OCI-M2 (cell line): Measurements from ENCODE around the gene MLPH.

Source experiments
- DNase-seq: peaks from one replicate; lab custom pipeline; 2025; ENCODE audit not compliant: unreplicated experiment; lab: John Stamatoyannopoulos, UW

MLPH gene

DNA sequence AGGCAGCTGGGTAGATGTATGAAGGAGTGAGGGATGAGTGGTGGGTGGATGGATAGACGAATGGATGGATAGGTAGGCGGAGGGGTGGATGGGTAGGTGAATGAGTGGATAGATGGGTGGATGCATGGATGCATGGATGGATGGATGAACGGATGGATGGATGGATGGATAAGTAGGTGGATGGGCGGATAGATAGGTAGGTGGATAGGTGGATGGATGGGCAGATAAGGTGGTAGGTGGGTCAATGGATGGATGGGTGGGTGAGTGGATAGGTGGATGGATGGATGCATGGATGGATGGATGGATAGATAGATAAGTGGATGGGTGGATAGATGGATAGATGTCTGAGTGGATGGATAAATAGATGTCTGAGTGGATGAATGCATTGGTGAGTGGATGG, 30.1 kb downstream of the MLPH start:
- no peak for DNase-seq

DNA sequence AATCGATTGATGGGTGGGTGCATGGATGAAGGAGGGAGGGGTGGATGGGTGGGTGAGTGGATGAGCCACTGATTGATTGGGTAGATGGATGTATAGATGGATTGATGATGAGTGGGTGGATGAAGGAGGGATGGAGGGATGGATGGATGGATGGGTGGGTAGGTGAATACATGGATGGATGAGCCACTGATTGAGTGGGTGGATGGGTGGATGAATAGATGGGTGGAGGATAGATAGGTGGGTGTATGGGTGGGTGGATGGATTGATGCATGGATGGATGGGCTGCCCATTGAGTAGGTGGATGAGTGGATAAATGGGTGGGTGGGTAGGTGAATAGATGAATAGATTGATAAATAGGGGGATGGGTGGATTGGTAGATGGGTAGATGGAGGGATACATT, 30.9 kb downstream of the MLPH start:
- DNase-seq, result no peak

DNA sequence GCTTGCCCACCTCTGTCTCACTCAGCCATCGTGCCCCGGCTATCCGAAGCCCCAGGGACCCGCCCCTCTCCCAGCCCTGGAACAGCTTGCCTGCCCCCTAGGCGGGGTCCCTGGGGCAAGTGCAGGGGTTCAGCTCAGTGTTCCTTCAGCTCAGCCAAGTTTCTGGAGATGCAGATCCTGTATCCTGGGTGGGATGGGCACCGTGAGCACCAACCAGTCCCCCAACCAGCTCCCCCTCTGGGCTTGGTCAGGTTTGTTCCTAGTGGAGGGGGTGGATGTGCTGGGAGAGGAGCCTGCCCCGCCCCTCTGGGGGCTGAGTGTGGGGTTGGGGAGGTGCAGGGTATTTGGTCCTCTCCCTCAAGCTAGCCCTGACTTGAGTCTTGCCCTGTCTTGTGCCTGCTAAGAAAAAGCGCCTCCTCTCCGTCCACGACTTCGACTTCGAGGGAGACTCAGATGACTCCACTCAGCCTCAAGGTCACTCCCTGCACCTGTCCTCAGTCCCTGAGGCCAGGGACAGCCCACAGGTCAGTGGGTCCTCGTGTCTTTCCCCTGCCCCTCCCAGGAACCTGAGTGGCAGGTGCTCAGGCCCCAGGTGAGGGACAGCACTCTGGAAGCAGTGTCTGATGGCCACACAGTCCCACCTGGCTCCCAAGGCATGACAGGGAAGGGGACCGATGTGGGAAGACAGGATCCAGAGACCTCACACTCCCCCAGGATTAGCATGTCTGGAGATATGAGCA, 32.6 kb downstream of the MLPH start:
- DNase-seq, result no peak

DNA sequence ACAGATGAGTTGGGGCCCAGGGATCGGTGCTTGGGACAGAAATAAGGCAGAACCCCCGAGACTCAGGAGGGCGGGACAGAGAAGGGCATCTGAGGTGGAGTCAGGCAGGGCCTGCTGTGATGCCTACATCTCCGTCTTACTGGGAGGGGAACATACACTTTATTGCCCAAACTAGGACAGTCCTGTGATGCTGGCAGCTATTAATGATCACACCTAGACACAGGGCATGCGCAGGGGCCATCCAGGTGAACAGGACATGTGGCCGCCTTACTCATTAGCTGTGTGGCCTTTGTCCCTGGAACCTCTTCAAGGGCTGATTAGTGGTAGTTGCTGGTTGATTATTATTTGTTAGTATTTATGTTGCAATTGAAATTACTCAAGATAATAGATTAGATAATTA, 33.2 kb downstream of the MLPH start:
- no peak for DNase-seq

DNA sequence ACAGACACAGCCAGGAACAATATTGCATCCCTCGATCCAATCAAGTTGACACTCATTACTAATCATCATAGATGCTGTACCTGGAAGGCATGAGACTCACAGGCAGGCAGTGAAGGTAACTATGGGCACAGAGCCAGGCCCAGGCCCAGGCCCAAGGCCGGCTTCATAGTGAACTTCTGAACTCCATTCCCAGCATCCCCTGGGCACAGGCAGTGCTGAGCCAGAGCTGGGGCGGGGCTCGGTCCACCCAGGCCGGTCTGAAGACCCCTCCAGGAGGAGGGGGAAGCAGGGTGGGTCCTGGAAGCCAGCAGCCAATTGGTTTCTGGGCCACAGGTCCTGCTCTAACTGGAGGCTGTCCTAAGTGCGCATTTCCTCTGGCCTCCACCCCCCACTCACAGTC, 37.6 kb downstream of the MLPH start:
- no peak for DNase-seq

DNA sequence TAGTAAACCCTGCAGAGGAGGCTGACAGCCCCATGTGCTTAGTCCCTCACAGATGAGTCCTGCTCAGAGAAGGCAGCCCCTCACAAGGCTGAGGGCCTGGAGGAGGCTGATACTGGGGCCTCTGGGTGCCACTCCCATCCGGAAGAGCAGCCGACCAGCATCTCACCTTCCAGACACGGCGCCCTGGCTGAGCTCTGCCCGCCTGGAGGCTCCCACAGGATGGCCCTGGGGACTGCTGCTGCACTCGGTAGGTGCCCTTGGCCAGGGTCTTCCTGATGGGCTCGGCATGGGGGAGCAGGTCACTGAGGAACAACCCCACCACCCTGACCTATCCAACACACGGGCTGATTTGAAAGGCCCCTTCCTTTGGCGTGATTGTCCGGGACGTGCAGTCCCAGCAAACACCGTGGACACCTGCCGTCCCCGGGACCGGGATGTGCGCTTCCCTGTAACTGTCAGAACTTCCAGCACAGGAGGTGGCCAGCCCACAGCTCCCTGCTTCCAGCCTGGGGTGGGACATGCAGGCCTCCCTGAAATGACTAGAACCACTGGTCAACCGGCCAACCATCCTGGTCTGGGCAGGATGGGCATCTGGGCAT, 38.6 kb downstream of the MLPH start:
- no peak for DNase-seq

DNA sequence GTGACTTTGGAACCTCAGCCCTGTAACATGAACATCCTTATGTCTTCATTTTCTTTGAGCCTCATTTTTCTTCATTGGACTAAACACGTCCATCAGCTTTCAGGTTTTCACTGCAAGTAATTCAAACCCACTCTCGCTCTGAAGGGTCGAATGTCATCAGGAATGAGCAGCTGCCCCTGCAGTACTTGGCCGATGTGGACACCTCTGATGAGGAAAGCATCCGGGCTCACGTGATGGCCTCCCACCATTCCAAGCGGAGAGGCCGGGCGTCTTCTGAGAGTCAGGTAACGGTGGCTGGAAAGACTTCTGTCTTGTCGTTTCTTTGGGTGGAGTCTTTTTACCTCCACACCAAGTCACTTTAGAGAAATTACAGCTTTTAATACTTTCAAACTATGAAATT, 40.2 kb downstream of the MLPH start:
- DNase-seq, result no peak

DNA sequence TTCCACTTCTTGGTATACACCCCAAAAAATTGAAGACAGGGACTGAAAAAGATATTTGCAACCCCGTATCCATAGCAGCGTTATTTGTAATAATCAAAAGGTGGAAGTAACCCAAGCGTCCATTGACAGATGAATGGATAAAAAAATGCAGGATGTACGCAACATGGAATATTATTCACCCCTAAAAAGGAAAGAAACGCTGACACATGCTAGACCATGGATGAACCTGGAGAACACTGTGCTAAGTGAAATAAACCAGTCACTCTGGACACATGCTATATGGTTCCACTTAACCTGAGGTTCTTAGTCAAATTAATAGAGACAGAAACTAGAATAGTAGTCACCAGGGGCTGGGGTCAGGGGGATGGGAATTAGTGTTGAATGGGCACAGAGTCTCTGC, 40.7 kb downstream of the MLPH start:
- DNase-seq, result no peak

DNA sequence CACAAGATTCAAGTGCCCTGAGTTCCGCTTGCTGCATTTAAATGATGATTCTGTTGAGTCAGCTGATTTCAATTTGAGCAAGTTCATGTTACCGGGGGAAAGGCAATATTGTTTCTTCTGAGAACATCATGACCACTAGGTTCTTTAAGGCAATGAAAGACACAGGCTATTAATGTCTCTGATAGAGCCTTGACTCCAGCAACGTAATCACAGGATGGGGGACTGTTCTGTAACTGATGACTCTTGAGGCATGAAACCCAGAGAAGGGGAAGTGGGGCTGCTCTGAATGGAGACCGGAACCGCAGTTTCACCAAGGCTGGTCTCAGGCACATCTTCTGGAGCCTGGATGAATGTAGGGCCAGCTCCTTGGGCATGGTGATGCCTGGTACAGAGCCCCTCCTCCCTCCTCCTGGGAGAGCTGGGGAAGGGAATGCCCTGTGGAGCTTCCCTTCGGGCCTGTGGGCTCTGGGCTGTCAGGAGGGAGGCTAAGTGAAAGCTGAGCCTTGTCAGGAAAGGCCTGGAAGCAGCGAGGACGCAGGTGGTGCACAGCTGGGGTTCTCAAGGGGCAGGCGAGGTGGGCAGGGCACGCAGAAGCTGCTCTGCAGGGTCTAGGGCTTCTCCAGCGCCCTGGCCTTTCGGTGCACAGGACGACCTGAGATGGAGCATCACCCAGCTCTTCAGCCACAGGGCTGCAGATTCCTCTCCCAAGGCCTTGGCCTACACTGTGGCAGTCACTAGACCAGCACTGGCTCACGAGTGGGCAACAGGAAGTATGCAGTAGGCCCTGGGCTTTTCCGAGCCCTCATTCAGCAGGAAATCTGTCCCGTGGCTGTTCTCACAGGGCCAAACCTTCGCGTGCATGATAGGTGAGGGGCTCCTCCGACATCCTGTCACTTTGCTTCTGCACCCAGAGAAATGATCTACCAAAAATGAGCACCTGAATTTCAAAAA, 42.7 kb downstream of the MLPH start:
- DNase-seq, result no peak

DNA sequence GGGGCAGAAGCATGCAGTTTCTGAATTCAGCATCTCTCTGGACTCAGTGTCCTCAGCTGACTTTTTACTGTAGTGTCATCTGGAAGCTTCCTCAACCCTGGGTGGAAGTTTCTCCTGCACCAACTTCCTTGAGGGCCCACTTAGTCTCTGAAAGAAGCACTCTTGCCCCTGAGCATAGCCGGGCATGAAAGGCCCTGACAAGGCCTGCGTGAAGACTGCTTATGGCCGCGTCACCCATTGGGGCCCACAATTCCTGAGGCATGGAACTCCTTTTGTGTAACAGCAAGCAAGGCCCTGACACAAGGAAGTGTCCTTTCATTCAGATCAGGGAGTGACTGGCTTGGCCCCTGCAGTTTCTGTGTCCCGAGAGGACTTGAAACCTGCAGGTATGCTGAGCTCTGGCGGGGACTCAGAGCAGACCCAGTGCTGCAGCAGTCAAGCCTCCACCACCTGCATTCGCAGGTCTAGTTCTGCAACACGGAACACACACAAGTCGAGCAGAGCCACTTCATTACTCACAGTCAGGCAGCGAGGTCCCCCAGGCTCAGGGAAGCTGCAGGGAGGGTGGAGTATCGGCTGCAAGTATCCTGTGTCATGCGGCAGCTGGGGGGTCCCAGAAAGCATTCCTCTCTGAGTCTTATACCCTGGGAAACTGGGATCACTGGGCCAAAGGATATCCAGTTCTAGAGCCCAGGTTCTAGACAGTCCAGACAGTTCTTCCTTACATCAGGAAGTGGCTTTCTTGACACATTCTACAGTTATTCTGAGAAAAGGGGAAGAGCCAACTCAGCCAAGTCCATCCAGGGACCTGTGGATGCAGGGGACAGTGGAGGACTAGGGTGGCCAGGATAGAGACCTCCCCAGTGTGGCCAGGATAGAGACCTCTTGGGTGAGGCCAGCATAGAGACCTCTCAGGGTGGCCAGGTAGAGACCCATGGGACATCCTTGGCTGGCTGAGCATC, 43.7 kb downstream of the MLPH start:
- no peak for DNase-seq

DNA sequence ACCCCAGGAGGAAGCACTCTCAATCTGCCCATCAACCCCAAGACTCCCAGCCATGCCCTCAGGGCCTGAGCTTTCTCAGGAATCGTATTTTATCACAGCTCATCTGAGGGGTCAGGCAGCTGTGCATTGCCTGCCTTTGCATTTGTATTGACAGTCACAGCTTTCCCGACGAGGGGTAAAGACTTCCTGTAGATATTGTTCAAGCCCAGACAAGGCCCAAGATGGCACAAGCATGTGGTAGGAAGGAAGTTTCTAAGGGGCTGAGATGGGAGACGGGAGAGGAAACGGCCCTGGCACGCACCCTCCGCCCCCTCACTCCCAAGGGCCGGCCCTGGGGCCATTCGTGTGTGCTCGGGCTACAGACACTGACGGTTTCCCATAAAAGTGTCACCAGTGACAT, 45.1 kb downstream of the MLPH start:
- no peak for DNase-seq

DNA sequence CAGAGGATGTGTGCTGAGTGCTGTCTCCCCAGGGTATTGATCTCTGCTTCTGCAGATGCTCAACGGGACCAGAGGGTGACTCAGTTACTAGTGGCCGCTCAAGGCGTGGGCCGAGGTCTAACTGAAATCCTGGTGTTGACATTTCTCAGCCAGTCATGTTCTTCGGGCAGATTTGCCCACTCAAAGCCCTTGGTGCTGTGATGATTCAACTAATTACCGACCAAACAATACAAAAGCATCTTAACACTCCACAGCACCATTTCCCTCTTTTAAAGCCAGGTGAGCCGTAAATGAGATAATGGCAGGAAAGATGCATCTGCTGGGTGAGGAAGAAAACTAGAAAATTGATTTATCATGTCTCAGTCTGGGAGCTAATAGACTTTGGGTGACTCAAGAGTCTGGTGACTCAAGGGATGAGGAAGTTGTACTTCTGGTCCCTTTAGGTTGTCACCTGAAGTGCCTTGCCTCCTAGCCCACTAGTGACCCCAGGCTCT, 46.7 kb downstream of the MLPH start:
- no peak for DNase-seq

DNA sequence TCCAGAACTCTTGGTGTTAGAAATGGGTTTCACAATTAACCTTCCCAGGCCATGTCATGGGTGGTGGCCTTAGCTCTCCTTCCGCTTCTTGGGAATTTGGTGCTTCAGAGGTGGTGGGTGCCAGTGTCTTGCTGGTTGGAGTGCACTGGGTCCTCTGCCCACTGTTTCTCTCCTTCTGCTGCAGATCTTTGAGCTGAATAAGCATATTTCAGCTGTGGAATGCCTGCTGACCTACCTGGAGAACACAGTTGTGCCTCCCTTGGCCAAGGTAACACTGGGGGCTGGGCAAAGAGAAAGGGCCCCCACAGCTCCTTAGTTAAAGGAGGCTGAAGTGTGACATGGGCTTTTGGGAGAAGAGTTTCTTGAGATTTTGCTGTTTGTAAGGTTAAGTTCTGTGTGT, 47.3 kb downstream of the MLPH start:
- no peak for DNase-seq

DNA sequence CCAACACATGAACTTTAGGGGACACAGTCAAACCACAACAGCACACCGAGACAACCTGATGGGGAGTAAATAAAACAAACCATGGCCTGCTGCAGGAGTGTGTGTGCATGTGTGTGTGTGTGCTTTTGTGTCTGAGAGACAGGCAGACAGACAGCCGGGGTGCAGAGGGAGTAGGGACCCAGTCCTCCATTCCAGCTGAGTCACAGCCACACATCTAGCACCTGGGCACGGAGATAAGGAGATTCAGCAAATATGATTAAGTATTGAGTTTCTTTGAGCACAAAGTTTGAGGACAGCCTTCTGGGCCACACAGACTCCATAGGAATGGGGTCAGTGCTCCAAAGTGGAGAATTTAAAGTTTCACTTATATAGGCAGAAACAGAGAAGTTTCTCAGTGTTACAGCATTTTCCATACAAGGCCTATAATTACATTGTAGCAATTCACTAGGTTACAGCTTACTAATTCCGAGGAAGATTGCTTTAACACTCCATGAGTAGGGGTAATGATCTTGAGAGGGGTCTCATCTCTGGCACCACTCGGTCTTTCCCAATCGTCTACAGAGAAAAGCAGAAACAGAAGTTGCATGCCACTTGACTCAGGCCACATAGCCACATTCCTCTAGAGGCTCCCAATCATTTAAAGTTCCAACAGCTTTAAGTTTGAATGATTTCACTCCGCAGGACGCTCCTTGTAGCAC, 48.5 kb downstream of the MLPH start:
- no peak for DNase-seq

DNA sequence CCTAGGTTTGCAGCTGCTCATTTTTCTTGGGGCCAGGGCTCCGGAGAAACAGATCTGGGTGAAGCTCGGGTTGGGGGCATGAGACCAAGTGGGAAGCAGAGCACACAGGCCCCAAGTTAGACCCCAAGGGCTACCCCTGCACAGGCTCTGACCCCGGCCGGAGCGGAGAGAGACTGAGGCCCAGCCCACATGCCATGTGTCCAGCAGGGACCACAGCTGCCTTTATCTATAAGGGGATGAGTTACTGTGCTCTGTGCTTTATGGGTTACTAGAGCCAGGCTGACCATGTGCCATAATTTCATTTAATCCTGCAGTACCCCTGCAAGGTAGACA, 49.0 kb downstream of the MLPH start:
- no peak for DNase-seq

DNA sequence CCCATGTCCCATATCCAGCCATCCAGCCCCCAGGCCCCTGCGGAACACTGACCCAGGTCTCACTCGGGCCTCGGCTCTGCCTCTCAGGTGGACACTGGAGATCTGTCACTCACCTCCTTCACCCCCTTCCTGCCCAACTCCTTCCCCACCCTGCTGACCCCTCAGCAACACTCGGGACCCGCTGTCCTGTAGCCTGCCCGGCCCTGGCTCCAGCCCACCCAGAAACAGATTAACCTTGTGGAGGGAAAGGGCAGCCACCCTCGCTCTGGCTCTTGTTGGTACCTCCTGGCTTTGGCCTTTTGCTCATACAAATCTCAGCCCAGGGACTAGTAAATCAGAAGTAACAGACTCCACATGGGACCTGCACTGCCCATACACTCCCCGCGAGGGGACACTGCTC, 49.6 kb downstream of the MLPH start:
- DNase-seq, result no peak

DNA sequence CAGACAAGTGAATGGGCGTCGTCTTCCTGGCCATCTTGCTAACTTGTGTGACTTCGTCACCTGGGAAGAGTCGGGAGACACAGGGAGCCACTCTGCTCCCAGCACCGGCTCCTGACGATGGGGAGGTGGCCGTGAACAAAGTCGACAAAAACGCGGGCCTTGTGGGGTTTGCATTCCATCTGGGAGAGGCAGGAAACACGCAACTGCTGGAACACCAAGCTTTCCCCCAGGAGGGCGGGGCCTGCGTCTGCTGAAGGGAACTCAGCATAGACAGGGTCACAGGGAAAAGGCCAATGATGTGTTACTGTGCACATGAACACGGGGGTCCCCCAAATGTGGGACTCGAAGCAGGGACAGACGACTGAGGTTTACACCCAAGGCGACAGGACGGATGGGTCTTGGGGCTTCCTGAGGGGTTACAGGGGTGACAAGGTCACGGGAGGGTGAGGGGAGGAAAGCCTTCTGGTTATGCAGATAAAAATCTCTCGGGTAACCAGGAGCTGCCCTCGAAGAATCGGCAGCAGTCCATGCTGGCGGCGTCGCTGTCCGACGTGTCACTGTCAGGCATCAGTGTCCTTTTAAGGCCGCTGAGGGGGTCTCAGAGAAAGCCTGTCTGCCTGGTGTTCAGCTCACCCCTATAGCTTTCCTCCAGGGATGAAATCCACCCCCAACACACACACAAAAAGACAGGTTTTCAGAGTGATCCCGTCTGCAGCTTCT, 51.1 kb downstream of the MLPH start:
- DNase-seq, result no peak

DNA sequence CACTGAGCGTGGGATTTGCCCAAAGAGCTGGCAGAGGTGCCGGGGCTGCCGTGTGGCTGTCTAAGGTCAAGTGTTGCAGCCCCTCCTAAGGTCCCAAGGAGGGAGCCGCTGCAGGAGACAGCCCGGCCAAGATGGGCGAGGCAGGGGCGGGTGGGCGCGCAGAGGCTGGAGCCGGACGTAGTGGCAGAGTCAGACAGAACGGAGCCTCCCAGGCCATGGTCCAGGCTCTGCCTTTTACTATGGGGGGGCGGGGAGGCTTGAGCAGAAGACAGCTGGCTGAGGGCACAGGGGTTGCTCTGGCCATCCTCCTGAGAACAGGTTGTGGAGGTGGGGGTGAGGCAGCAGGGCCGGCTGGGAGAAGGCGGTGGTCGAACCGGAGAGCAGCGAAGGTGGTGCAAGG, 51.9 kb downstream of the MLPH start:
- no peak for DNase-seq

DNA sequence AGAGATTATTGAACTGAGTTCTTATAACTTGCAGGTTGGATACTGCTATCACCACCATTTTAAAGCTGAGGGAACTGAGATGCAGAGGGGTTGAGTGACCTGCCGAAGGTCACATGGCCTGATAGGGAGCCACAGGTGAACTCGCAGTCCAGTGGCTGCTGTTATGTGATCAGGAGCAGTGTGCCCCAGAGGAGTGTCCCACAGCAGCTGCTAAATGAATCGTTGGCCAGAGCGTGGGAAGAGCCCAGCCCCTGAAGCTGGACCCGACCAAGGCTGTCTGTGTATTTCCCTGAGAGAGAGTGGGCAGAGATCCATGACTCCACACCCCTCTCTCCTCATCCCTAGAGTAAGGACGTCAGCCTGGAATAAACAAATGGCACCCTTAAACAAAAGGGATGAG, 52.6 kb downstream of the MLPH start:
- no peak for DNase-seq
